Activated naive CD4-positive, alpha-beta T cell (primary cell): ENCODE measurements around the gene RASL12.
A peak's percentile ranks its signal among the peaks of the same experiment; 100 is the strongest.

Experiments used
- DNase-seq, 4 experiments: peaks; one replicate each; lab custom pipeline; 2025; lab: John Stamatoyannopoulos, UW

Gene RASL12

DNA sequence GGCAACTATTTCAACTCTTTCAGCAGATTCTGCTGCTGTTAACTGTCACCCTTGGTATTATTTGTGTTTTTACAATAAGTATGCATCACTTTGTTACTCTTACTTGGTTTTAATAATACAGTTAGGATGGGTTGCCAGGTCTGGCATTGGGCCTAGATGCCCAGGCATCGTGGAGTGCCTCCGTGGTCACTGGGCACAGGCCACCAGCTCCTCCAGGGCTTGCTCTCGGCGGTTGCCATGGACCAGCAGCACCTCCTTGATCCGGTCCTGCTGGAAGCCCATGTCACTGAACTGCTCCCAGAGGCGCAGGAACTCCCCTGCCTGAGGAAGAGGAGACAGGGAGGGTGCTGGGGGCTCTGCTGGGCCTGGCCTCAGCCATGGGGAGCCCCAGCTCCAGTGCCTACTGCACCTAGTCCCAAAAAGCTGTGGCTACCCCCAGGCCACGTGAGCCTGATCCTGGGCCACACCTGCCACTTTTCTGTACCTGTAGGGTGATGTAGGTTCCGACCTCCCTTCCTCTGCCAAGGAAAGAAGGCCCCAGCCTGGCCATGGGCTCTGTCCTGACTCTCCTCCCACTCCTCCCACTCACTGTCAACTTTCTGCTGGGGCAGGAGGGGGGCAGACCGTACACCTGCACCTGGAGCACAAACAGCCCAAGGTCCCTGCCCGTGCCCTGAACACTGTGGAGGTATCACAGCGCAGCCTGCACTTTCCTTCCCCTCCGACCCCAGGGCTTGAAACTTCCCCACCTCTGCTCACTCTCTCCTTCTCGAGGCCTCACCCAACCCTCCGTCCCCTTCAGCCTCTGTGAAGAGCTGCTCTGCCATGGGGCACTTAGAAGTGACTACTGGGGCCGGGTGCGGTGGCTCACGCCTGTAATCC lies 25.4 kb upstream of the RASL12 start:
- DNase-seq = no peak

DNA sequence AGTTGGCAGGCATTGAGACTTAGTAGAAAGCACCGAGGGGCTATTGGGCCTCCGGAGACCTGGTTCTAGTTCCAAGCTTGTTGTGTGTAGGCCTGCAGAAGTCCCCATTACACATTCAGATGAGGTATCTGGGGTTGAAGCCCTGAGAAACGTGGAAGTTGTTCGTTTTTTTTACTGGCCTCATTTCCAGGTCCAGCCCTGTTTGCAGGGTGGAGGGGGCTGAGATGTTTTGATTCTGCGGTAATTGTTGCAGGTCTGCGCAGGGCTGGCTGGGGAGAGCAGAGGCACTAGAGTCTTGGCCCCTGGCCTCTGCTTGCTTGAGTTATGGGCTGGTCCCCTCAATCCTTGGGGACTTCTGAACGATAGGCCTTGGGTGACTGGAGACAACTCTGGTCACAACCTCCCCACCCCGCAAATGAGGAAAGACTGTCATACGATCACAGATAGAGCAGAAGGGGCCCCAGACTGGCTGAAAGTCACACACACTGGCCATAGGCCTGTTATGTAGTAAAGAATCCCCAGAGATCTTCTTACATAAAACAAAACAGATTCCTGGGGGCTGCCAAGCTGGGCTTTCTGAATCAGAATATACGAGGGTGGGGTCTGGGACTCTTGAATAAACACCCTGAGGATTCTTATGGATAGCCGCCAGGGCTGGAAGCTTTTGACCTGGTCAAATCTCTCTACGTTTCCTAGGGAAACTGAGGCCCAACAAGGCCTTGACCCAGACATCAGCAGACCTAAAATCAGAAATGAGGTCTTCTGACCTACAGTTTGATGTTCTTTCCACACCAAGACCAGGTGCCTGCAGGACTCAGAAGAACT lies 24.4 kb upstream of the RASL12 start:
- no peak for DNase-seq

DNA sequence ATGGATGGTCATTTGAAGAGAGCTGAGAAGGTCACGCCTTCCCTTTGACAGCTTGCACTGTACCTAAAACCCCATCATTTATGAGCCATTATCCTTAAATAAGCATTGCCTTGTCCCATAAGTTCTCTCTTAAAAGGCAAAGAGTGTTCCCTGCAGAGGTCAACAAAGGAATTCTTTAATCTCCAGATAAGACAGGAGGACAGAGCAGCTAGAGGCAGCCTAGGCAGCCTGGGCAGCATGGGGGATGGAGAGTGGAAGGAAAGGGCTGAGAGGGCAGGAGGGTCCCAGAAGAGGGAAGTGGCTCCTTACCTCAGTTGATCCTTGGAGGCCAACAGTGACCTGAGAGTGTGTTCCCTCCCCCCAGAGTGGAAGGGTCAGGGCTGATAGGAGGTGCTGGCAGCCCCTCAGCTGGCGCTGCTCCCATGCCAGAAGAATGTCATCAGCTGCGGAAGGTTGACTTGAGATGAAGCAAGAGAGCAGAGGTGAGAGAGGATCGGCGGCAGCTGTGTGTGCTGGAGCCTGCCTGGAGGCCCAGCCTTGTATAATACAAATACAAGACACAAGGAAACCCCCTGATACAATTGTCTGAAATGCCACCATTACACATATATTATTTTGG lies 21.5 kb upstream of the RASL12 start:
- DNase-seq = no peak

DNA sequence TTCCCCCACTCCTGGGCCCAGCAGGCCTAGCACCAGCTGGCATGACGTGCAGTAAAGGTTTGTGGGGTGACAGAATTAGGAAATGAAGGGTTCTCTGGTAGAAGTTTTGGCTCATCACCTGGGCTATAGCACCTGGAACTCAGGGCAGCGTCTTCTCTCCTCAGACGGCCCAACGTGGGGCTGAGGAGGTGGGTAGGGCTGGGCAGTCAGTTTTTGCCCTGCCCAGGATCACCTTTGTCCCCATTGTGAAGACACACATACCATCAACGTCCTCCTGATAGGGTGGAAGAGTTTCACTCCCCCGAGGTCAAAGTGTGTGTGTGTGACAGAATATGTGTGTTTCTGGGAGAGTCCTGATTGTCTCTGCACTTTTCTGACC lies 20.8 kb upstream of the RASL12 start:
- no peak for DNase-seq

DNA sequence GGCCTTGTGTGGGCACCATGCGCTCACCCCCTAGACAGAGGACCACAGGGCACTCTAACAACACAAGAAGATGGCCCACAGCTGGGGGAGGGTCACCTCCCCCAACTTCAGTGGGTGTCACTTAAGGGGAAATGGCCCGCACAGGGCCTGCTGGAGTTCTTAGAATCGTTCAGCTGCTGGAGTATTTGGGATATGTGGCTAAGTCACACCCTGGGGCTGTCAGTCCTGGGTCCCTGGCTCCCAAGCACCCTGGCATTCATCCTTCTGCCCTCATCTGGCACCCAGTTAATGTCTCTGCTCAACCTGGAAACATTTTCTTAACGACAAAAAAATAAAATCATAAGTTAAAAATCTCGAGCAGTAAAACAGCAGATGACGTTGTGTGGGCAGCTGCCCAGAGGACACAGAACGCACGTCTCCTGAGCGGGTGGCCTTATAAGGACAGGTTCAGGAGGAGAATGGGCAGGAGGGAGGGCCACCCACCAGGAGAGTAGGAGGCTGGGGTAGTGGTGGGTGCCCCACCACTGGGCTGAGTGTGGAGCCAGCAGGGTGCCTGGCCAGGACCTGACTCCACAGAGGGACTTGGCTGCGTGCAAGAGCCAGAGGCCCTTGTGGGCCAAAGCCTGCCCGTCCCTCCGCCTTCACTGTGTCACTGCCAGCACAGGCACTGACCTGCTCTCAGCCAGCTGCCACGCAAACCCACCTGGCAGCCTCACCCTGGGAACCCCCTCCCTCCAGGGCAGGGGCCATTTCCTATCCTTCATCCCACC lies 20.3 kb upstream of the RASL12 start:
- DNase-seq = no peak

DNA sequence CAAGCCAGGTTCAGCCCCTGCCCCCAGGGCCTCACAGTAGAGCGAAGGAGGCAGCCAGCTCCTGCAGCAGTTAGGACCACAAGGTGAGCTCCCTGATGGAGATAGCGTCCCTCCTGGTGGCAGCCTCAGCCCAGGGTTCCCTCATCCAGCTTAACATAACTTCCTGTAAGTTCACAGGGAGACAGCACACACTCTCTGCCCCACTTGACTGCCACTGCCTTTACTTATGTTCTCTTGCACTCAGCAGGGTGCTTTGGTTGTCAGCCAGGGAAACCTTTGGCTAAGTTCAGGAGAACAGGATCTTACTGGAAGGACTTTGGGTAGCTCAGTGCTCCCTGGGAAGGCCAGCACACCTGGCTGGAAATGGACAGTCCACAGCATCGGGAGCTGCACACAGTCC lies 19.6 kb upstream of the RASL12 start:
- no peak for DNase-seq

DNA sequence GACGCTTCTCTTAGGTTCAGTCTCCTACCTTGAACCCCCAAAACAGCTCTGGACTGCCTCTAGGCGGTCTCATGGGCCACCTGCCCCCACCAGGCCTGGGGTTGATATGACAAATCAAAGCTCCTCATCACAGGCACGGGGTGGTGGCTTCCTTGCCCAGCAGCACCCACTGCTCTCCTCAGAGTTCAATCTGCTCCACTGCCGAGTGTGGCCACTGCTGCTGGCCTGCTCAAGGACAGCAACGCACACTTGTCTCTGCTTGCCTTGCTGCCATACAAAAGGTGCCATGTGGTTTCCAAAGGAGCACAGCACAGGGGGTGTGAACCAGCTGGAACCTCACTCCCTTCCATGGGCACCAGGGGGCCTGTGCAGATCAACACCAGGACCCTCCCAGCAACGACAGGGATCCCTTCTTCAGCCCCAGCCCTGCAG lies 18.9 kb upstream of the RASL12 start:
- DNase-seq = no peak

DNA sequence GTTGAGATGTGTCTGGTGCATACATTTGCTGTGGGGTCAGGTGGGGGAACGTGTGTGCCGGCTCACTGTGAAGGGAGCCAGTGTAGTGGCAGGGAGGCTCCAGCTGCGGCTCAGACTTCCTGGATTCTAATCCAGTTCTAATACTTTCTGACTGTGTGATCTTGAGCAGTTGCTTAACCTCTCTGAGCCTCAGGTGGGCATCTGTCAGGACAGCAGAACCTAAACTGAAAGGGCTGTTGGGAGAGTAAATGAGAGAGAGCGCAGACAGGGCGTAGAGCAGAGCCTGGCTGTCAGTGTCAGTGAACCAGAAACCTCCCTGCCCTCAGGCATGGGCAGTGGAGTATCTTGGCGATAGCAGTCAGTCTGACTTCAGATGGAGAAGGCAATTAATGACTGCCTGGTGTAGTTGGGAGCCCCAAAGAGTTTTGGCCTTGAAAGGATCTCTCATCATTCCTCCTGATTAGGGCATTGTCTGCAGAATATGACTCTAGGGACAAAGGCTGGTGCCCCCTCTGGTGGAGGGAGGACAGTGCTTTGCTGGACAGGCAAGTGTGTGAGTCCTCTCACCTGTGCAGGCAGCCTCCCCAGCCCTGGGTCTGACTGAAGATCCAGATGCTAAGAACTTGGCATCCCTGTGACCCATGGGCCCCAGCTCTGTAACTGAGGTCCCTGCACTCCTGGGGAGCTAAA lies 18.3 kb upstream of the RASL12 start:
- no peak for DNase-seq

DNA sequence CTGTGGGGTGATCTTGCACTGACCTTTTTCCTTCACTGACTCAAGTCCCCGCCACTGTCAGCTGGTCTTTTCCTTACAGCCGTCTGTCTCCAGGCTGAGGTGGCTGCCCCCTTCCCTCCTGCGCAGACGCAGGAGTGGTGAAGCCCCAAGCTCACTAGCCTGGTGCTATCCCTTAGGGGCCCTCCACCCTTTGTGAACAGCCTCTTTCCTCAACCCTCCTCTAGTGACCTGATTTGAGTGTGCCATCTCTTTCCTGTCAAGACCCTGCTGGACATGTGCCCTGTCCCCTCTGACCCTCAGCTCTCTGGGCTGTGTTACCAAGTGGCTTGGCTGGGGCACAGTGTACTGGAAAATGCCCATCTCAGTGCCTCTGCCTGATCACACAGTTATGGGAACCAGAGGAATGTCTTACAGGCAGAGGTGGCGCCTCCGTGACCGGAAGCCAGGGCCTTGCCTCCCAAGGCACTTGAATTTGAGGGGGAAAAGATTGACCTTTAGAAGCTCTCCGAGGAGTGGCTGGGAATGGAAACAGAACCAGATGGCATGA lies 17.5 kb upstream of the RASL12 start:
- DNase-seq = no peak

DNA sequence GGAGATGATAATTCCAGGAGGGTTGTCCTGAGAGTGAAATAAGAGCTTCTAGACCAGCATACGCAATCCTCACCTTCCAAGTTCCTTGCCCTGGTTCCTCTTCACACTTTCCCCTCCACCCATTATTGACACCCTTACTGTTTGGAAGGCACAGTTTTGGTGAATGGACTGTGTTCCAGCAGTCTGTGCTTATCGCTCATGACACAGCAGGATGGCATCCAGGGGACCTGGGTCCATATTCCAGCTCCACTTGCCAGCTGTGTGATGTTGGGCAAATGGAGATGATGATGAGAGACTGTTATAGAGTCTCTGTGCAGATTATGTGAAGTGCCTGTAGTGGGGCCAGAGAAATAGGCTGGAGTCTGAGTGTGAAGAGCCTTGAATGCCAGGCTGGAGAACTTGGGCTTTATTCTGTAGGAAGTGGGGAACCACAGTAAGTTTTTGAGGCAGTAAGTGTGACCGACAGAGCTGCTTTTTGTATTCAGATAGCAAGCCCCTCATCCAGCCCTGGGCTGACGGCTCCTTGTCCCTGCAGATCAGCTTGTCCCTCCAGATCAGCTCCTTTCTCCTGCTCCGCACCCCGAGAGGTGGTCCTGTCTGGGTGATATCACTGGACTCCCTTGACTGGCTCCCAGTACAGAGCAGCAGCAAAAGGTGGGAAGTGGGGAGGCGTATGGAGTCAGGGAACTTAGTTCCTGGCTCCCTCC lies 16.9 kb upstream of the RASL12 start:
- DNase-seq = no peak

DNA sequence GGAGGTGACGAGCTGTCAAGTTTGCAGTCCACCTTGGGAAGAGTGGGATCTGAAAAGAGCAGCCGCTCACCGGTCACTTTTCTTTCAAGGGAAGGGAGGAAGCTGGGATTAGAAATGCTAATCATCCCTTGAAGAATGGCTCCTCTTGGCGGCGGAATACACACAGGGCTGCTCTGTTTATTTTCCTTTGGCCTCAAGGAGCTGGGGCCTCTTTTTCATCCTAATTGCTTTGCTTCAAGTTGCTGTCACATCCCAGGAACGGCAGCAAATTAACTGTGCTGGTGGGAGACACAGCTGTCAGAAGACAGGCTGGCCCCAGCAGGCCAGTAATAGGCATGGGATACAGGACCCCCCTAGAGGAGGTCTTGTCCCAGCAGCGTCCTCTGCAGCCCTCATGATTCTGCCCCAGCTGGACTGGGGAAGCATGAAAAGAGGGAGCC lies 15.5 kb upstream of the RASL12 start:
- no peak for DNase-seq

DNA sequence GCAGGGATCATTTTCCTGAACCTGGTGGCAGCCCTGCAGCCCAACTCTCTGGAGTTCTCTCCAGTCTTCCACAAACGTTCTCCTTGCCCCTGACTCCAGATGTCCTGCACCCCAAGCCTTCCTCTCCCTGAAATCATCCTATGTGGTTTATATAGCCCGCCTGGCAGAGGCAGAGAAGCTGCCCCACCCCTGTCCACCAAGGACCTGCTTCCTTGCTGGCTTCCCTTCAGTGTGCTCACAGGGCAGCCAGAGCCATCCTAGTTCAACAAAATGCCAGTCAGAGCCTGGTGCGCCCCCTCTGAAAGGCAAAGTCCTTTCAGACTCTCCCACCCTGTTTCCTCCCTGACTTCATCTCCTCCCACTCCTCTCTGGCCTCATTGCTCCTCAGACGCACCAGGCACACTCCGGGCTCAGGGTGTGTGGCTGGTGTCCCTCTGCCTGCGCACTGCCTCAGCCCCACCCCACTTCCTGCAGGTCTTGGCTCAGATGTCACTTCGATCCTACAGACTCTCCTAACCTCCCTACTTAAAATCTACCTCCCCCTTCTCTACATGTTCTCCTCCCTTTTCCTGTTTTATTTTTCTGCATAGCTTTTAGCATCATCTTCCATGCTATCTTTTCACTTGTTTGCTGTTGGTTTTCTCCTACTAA lies 14.6 kb upstream of the RASL12 start:
- peak in 1 of 4 experiments; percentile 7 for DNase-seq

DNA sequence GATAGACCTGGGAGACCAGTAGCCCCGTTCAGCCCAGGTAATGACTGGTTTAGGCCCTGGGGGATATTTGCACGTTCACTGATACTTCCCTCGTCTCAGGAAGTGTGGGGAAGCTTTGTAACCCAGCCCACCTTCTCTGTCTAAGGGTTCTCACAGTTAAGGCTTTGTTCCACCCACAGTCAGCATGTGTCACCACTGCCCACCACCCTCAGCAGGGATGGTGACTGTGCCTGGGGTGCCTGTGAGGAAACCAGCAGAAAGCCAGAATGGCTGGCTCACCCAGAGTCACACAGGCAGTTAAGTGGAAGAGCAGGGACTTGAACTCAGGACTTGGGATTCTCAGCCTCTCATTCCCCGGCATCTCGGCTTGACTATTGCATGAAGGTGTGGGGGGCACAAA lies 14.0 kb upstream of the RASL12 start:
- DNase-seq = no peak

DNA sequence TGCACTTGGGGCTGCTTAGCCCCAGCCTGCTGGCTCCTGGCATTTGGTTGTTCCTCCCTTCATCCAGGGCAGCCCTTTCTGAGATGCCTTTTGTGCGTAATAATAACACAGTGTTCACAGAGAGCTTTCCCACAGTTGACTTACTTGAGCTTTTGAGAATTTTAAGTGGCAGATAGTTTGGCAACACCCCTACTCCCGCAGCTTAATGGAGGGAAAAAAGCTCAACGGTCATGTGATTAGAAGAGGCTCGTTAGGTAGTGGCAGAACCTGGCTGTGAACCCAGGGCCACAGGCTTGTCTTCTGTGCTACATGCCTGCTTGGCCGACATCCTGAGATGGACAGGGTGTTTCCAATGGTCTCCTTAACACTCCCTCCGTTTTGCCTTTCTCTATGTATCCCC lies 13.5 kb upstream of the RASL12 start:
- no peak for DNase-seq

DNA sequence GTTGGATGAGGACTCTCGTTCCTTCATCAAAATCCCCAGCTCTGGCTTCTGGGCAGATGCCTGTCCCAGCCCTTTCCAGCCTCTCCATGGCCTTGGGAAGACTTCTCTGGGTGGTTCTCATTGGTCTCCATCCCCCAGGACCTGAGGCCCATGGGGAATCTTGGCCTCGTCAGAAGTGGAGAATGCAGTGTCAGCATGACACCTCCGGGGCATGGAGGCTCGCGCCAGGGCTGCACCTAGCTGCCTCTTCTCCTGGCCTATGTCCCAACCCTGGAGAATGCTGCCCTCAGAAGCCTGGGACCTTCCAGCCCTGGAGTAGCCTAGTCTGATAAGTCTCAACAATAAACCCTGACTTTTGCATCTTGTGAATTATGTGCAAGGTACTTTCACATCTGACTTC lies 11.8 kb upstream of the RASL12 start:
- DNase-seq = no peak

DNA sequence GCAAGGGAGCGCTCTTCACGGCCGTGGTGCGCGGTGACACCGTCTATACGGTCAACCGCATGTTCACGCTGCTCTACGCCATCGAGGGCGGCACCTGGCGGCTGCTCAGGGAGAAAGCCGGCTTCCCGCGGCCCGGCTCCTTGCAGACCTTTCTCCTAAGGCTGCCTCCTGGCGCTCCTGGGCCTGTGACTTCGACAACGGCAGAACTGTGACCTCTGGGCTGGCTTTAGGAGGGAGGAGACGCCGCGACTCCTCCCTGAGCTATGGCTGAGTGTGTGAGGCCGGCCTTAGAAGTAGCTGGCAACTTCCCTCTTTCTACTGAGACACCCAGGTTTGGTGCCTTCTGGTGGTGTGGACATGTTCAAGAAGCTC lies 10.2 kb upstream of the RASL12 start:
- DNase-seq = peak in 3 of 4 experiments; percentile 8 to 36 (median 21)

DNA sequence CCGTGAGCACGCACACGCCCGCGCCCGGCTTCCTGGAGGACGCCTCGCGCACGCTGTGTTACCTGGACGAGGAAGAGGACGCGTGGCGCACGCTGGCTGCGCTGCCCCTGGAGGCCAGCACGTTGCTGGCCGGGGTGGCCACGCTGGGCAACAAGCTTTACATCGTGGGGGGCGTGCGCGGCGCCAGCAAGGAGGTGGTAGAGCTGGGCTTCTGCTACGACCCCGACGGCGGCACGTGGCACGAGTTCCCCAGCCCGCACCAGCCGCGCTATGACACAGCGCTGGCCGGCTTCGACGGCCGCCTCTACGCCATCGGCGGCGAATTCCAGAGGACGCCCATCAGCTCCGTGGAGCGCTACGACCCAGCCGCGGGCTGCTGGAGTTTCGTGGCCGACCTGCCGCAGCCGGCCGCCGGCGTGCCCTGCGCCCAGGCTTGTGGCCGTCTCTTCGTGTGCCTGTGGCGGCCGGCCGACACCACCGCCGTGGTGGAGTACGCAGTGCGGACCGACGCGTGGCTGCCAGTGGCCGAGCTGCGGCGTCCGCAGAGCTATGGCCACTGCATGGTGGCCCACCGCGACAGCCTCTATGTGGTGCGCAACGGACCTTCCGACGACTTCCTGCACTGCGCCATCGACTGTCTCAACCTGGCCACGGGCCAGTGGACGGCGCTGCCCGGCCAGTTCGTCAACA lies 9.6 kb upstream of the RASL12 start:
- no peak for DNase-seq

DNA sequence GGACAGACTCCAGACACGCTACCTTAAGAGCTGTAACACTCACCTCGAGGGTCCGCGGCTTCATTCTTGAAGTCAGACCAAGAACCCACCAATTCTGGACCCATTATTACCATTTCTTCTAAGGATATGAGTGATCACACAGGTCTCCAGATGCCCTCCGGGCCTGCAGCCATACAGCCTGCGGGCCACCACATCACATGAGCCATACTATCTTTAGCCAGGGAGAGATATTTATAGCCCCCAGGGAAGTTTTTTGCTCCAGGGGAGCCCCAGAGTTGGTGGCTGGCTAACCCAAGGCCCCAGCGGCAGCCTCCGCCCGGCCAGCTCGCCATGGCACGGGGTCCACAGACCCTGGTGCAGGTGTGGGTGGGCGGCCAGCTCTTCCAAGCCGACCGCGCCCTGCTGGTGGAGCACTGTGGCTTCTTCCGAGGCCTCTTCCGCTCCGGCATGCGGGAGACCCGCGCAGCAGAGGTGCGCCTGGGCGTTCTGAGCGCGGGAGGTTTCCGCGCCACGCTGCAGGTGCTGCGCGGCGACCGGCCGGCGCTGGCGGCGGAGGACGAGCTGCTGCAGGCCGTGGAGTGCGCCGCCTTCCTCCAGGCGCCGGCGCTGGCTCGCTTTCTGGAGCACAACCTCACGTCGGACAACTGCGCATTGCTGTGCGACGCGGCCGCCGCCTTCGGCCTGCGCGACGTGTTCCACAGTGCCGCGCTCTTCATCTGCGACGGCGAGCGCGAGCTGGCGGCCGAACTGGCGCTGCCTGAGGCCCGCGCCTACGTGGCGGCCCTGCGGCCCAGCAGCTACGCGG lies 8.9 kb upstream of the RASL12 start, which contains the start of gene KBTBD13:
Gene KBTBD13 (plus strand): TSS at position 261 of the 805 bp plus-strand sequence. CDS start 70 bp downstream, at position 331.
- DNase-seq = no peak
